ENCODE data around the gene TRIM61. TPM values are rescaled to one million over a fixed set of nuclear protein-coding genes. Genes with fewer than 3 reads are reported as not detected.

Gene TRIM61
- total and polyA plus RNA-seq, 2 of the 4 experiments (the other 2 are of a cell fraction), result 1.5 to 4.7 TPM

GRCh38 chr4:164949448-164950143, 27.9 kb downstream of the TRIM61 start:
- POLR2A ChIA-PET (ENCODE audit: unreplicated experiment), result no interaction called here

More at GRCh38 chr4:164949448-164950143, 27.9 kb downstream of the TRIM61 start:
- H3K36me3 ChIP-seq (ENCODE audit: control insufficient read depth, insufficient read depth, low read length), result no peaks in the 10 kb centered on the region
- H2BK120ac ChIP-seq (ENCODE audit: low read depth, low read length), result no peak overlapping the region
- H3K56ac ChIP-seq (ENCODE audit: extremely low read depth, insufficient read depth, low read length), result no peak overlapping the region
- H2BK5ac ChIP-seq (ENCODE audit: low read depth, low read length, poor library complexity, severe bottlenecking), result no peak overlapping the region
- H3K79me1 ChIP-seq (ENCODE audit: low read depth in 1 of 2, low read length in 2 of 2), result no peaks in the 10 kb centered on the region
- H3K9me3 ChIP-seq (ENCODE audit: control insufficient read depth, insufficient read depth, low read length), result no peaks in the 10 kb centered on the region
- H4K8ac ChIP-seq (ENCODE audit: low read depth in 2 of 2, low read length in 2 of 2), result no peak overlapping the region
- H2BK20ac ChIP-seq (ENCODE audit: low read depth, low read length), result no peak overlapping the region
- no peak overlapping the region for H3K4me2 ChIP-seq (ENCODE audit: low read depth, low read length)
- H2AK9ac ChIP-seq (replicated peaks; ENCODE audit: low read depth, low read length, poor library complexity), result no peak overlapping the region
- no TSS peak for BruUV-seq (replicated peaks)
- no peaks in the 10 kb centered on the region for H3K4me1 ChIP-seq (ENCODE audit: control insufficient read depth, insufficient read depth, low read length)
- no peak overlapping the region for H2BK15ac ChIP-seq (ENCODE audit: low read depth, low read length)
- in situ Hi-C loops (cut with MboI; ENCODE audit: low sequenced_read_pairs), result no loop called here
- no peak for ATAC-seq (ENCODE audit: low read depth)
- H4K5ac ChIP-seq (ENCODE audit: low read depth, low read length), result no peak overlapping the region
- H3K9ac ChIP-seq (ENCODE audit: low read depth, low read length), result no peak overlapping the region
- TF ChIP-seq MXI1 (IDR thresholded peaks at IDR 0.05; ENCODE audit: borderline replicate concordance, low read depth, low read length) (no peak), RAD21 (IDR thresholded peaks at IDR 0.05; ENCODE audit: low read length) (no peak), SMC3 (IDR thresholded peaks at IDR 0.05; ENCODE audit: low read depth, low read length) (no peak), USF2 (IDR thresholded peaks at IDR 0.05; ENCODE audit: low read depth, low read length) (no peak), CHD1 (IDR thresholded peaks at IDR 0.05; ENCODE audit: low read depth, low read length) (no peak), BHLHE40 (IDR thresholded peaks at IDR 0.05; ENCODE audit: low read depth, low read length) (no peak), RCOR1 (IDR thresholded peaks at IDR 0.05; ENCODE audit: insufficient replicate concordance, low read length) (no peak), CEBPB (IDR thresholded peaks at IDR 0.05; ENCODE audit: low read depth, low read length) (no peak), POLR2A (IDR thresholded peaks at IDR 0.05; ENCODE audit: low read depth, low read length) (no peak), MAZ (IDR thresholded peaks at IDR 0.05; ENCODE audit: borderline replicate concordance, low read depth, low read length) (no peak), RFX5 (IDR thresholded peaks at IDR 0.05; ENCODE audit: low read depth, low read length) (no peak), MAFK (IDR thresholded peaks at IDR 0.05; ENCODE audit: low read depth, low read length) (no peak)
- no CpG with 5 or more reads among the region's 1 CpG for WGBS, 2 experiments (ENCODE audit: extremely low coverage in 2 of 2, insufficient read length in 1 of 2)
- dilution Hi-C loops (cut with HindIII; ENCODE audit: low sequenced_read_pairs, unreplicated experiment), result no loop called here
- CTCF ChIA-PET, result no interaction called here
- H2AK5ac ChIP-seq (ENCODE audit: low read depth, low read length), result no peak overlapping the region
- no peak overlapping the region for H3K27ac ChIP-seq (ENCODE audit: insufficient read depth, low read length)
- no peaks in the 10 kb centered on the region for H4K20me1 ChIP-seq (ENCODE audit: insufficient read depth, low read length)
- H3K14ac ChIP-seq (replicated peaks; ENCODE audit: low read depth, low read length), result no peak overlapping the region
- H3K4ac ChIP-seq (ENCODE audit: low read depth, low read length), result no peak overlapping the region
- intact Hi-C loops (cut with micrococcal nuclease), result no loop called here
- no peak for DNase-seq
- no peak overlapping the region for H2AFZ ChIP-seq (replicated peaks; ENCODE audit: low read length, poor library complexity)
- no peak overlapping the region for H3K18ac ChIP-seq (ENCODE audit: low read depth, low read length)
- H3K27me3 ChIP-seq (ENCODE audit: control insufficient read depth, insufficient read depth, low read length), result no peaks in the 10 kb centered on the region; the same call in 1 of the 2 replicates
- no peak overlapping the region for H3K23ac ChIP-seq (ENCODE audit: low read depth, low read length)
- no peak overlapping the region for H3K4me3 ChIP-seq (ENCODE audit: insufficient read depth, low read depth, low read length)
- H3K9me1 ChIP-seq (ENCODE audit: insufficient read depth, low read length), result no peaks in the 10 kb centered on the region
- no peak overlapping the region for H4K91ac ChIP-seq (ENCODE audit: insufficient read depth, low read depth, low read length)

All from IMR-90 (cell line).